HG02938 (cell line): ENCODE data around the gene ZDHHC7.
A peak's percentile ranks its signal among the peaks of the same experiment; 100 is the strongest.

Experiments
- ATAC-seq: cut with Tn5 transposase; IDR thresholded peaks from one replicate; pipeline ENCODE4 v1.9.1; 2021; ENCODE audit warnings: mild to moderate bottlenecking, moderate library complexity; ENCODE audit not compliant: unreplicated experiment

Gene ZDHHC7

GRCh38 chr16:85025781-85026653 is 14.7 kb upstream of the ZDHHC7 start:
- no peak for ATAC-seq

- no peak for ATAC-seq
These were observed 8.4 kb upstream of the ZDHHC7 start for GRCh38 chr16:85019659-85020245.

- ATAC-seq = no peak
These were observed 7.3 kb upstream of the ZDHHC7 start for GRCh38 chr16:85018529-85019236.

GRCh38 chr16:85017633-85018032 is 6.3 kb upstream of the ZDHHC7 start:
- ATAC-seq = no peak

GRCh38 chr16:85017151-85017550 is 5.8 kb upstream of the ZDHHC7 start:
- ATAC-seq = peak; percentile 65

GRCh38 chr16:85015481-85016187 is 4.3 kb upstream of the ZDHHC7 start:
- ATAC-seq = no peak

GRCh38 chr16:85014311-85014710 is 3.0 kb upstream of the ZDHHC7 start:
- ATAC-seq = no peak

- ATAC-seq = no peak
These were observed 530 bp upstream of the ZDHHC7 start for GRCh38 chr16:85011846-85012284.

GRCh38 chr16:85010446-85010930 is 847 bp downstream of the ZDHHC7 start:
- no peak for ATAC-seq

GRCh38 chr16:85008271-85008670 is 3.1 kb downstream of the ZDHHC7 start:
- no peak for ATAC-seq

- ATAC-seq = no peak
These were observed 3.7 kb downstream of the ZDHHC7 start for GRCh38 chr16:85007496-85008214.

GRCh38 chr16:85006639-85007038 is 4.7 kb downstream of the ZDHHC7 start:
- ATAC-seq = no peak

- ATAC-seq = no peak
These were observed 5.9 kb downstream of the ZDHHC7 start for GRCh38 chr16:85005285-85006069.

GRCh38 chr16:85004587-85005205 is 6.6 kb downstream of the ZDHHC7 start:
- no peak for ATAC-seq

GRCh38 chr16:85003725-85004586 is 7.4 kb downstream of the ZDHHC7 start:
- ATAC-seq = no peak

- no peak for ATAC-seq
These were observed 8.3 kb downstream of the ZDHHC7 start for GRCh38 chr16:85003076-85003475.

GRCh38 chr16:85002608-85003007 is 8.7 kb downstream of the ZDHHC7 start:
- ATAC-seq = no peak

GRCh38 chr16:85002099-85002541 is 9.2 kb downstream of the ZDHHC7 start:
- ATAC-seq = no peak
